K562 (cell line): ENCODE measurements around the gene REEP3. TPM values are rescaled to one million over a fixed set of nuclear protein-coding genes. Genes with fewer than 3 reads are reported as not detected.

Experiments used
- ATAC-seq: fragments of 200-7000 bp; cut with Tn5 transposase; 3 replicates; pipeline ENCODE4 v1.9.1; 2020; ENCODE audit warnings: moderate library complexity
- BruUV-seq: library from RNA; stranded (reverse); fragments of 400-500 nt; replicated peaks from 2 replicates; lab custom pipeline; 2021; lab: Mats Ljungman, UMichigan
- CTCF ChIA-PET: fragments of 300-600 bp; formaldehyde crosslinking; extraction: SDS; loops from one replicate; lab custom pipeline; 2021; ENCODE audit warnings: low intra/inter-chr PET ratio; lab: Yijun Ruan, JAX
- POLR2A ChIA-PET: fragments of 300-600, 350-650 bp; sonication (Branson Sonifier 250); formaldehyde crosslinking; extraction: SDS; loops from one replicate; lab custom pipeline; 2021; ENCODE audit warnings: antibody characterized with exemption, inconsistent platforms; lab: Yijun Ruan, JAX
- DNase-seq, 4 experiments: peaks; one replicate each; pipeline versions ENCODE4 v3.0.0 to v3.0.0-alpha.2; 2011 to 2018; ENCODE audit warnings: low spot score in 3 of 4, mixed read lengths in 3 of 4; ENCODE audit errors: extremely low read depth in 1 of 4
- FAIRE-seq: peaks from 2 replicates; lab custom pipeline; 2011; peaks lifted over from hg19 to GRCh38; lab: Jason Lieb, UNC
- H2AFZ ChIP-seq: 2 replicates; pipeline ENCODE4 v1.6.0; 2011; ENCODE audit warnings: low read depth, low read length, control low read depth, inconsistent platforms
- H3K27ac ChIP-seq: fragments of 200-600 bp; 3 replicates; pipeline ENCODE4 v1.8.0; 2011; ENCODE audit warnings: low read depth, mild to moderate bottlenecking, control low read depth, inconsistent platforms, low read length, moderate library complexity, mixed read lengths; ENCODE audit errors: extremely low read depth
- H3K27me3 ChIP-seq, 2 experiments: fragments of 300-600 bp in 1 of 2; 2 replicates in 1 of 2; 3 replicates in 1 of 2; pipeline versions ENCODE4 v1.6.0 to v1.8.0; 2011; ENCODE audit warnings: inconsistent platforms in 2 of 2, low read length in 2 of 2, mild to moderate bottlenecking in 1 of 2, mixed read lengths in 1 of 2, moderate library complexity in 1 of 2; ENCODE audit not compliant: control insufficient read depth in 2 of 2, insufficient read depth in 2 of 2
- H3K36me3 ChIP-seq: fragments of 300-600 bp; 3 replicates; pipeline ENCODE4 v1.8.0; 2011; ENCODE audit warnings: mild to moderate bottlenecking, low read length, inconsistent platforms; ENCODE audit not compliant: control insufficient read depth, insufficient read depth
- H3K4me1 ChIP-seq, 2 experiments: fragments of 200-600 bp in 1 of 2; replicated peaks in 1 of 2; 2 replicates in 1 of 2; 3 replicates in 1 of 2; pipeline versions ENCODE4 v1.5.1 to v1.8.0; 2011; ENCODE audit warnings: inconsistent platforms in 2 of 2, low read length in 2 of 2, mild to moderate bottlenecking in 1 of 2, mixed read lengths in 1 of 2, moderate library complexity in 1 of 2; ENCODE audit not compliant: control insufficient read depth in 2 of 2, insufficient read depth in 2 of 2
- H3K4me2 ChIP-seq: 2 replicates; pipeline ENCODE4 v1.6.1; 2011; ENCODE audit warnings: low read length, control low read depth, inconsistent platforms, mixed read lengths; ENCODE audit not compliant: insufficient read depth
- H3K4me3 ChIP-seq: fragments of 200-600 bp; sonication (generic), shearing (Covaris generic); 2 replicates; pipeline ENCODE4 v1.5.1; 2016; ENCODE audit warnings: control low read depth, inconsistent platforms
- H3K79me2 ChIP-seq: fragments of 200-600 bp; 3 replicates; pipeline ENCODE4 v1.8.0; 2011; ENCODE audit warnings: low read length, inconsistent platforms; ENCODE audit not compliant: control insufficient read depth, insufficient read depth
- H3K9ac ChIP-seq, 2 experiments: 2 replicates each; pipeline versions ENCODE4 v1.6.0 to v1.6.1; 2011; ENCODE audit warnings: low read depth in 2 of 2, low read length in 2 of 2, control low read depth in 1 of 2, inconsistent platforms in 1 of 2, mild to moderate bottlenecking in 1 of 2, mixed read lengths in 1 of 2; ENCODE audit not compliant: insufficient read depth in 1 of 2
- H3K9me1 ChIP-seq: one replicate; pipeline ENCODE4 v1.6.0; 2011; ENCODE audit warnings: inconsistent platforms, mild to moderate bottlenecking, low read length, moderate library complexity; ENCODE audit not compliant: control insufficient read depth, insufficient read depth
- H3K9me3 ChIP-seq: replicated peaks from 2 replicates; pipeline ENCODE4 v1.5.1; 2011; ENCODE audit warnings: low read depth, low read length, inconsistent platforms; ENCODE audit not compliant: control insufficient read depth, insufficient read depth
- H4K20me1 ChIP-seq: replicated peaks from 2 replicates; pipeline ENCODE4 v1.6.1; 2011; ENCODE audit warnings: low read length, inconsistent platforms, mixed read lengths; ENCODE audit not compliant: control insufficient read depth, insufficient read depth
- HDAC2 ChIP-seq: fragments of 450-650 bp; IDR thresholded peaks from 2 replicates; pipeline ENCODE4 v1.6.1; 2016; ENCODE audit warnings: mild to moderate bottlenecking
- MITF ChIP-seq: IDR thresholded peaks from 2 replicates; pipeline ENCODE4 v1.6.1; 2014; ENCODE audit warnings: antibody characterized with exemption
- SIX5 ChIP-seq, 2 experiments: IDR thresholded peaks; 2 replicates each; pipeline ENCODE4 v1.6.1; 2011; ENCODE audit warnings: low read length in 2 of 2, borderline replicate concordance in 1 of 2, low read depth in 1 of 2, mild to moderate bottlenecking in 1 of 2, moderate library complexity in 1 of 2; ENCODE audit not compliant: insufficient read depth in 1 of 2
- SRSF9 ChIP-seq: fragments of 200-400 bp; formaldehyde crosslinking; IDR thresholded peaks from 2 replicates; pipeline ENCODE4 v1.6.1; 2017; ENCODE audit warnings: low read depth, low read length, borderline replicate concordance
- TCF3 ChIP-seq: sonication (generic); formaldehyde crosslinking; IDR thresholded peaks from 2 replicates; pipeline ENCODE4 v1.4.0; 2020; ENCODE audit warnings: mild to moderate bottlenecking, missing genetic modification reagents
- ZNF140 ChIP-seq: fragments of 250-450 bp; sonication (Bioruptor Pico); IDR thresholded peaks from 2 replicates; pipeline ENCODE4 v1.8.0; 2021; ENCODE audit warnings: moderate library complexity, mild to moderate bottlenecking, inconsistent platforms
- ZSCAN29 ChIP-seq: fragments of 450-650 bp; IDR thresholded peaks from 2 replicates; pipeline ENCODE4 v1.6.1; 2017
- WGBS: fragments of 100-300 bp; shearing (Covaris generic); methylation state at CpG from one replicate; pipeline ENCODE4 v1.1.6; 2016; ENCODE audit warnings: low coverage, mixed read lengths; ENCODE audit not compliant: insufficient coverage; ENCODE audit errors: missing lambda C conversion rate; 5-methylcytosine and 5-hydroxymethylcytosine counted together
- in situ Hi-C: fragments of 300-500 bp; cut with MboI; formaldehyde crosslinking; loops from 4 replicates; pipeline ENCODE4 v1.15.0; 2018; ENCODE audit warnings: inconsistent platforms, mixed read lengths
- intact Hi-C: fragments of 100-400 bp; cut with micrococcal nuclease; formaldehyde crosslinking; loops from 2 replicates; pipeline ENCODE4 v1.14.2; 2022
- polyA plus RNA-seq, 8 experiments: library from polyadenylated mRNA; depleted of rRNA in 4 of 8; stranded (reverse) in 5 of 8; unstranded in 3 of 8; fragments of >200 nt; fragmentation: Nextera tagmentation in 2 of 8; fragmentation: Illumina TruSeq in 1 of 8; extraction: Ambion mirVana in 2 of 8; extraction: Trizol in 1 of 8; gene quantifications; 2 replicates each; pipeline versions ENCODE4 v1.2.1 to v1.2.3, GENCODE V29; 2011 to 2014; ENCODE audit warnings: inconsistent platforms in 1 of 8, missing spikeins in 1 of 8
- total RNA-seq, 7 experiments: library from RNA; depleted of rRNA in 6 of 7; stranded (reverse); fragments of >200 nt in 6 of 7; fragmentation: Illumina TruSeq in 2 of 7; extraction: Trizol in 2 of 7; gene quantifications; 2 replicates each; pipeline versions ENCODE4 v1.2.1 to v1.2.3, GENCODE V29; 2011 to 2021; ENCODE audit warnings: low replicate concordance in 1 of 7
- TF ChIP-seq, protein P1 (sequence below): fragments of 250-450 bp; sonication (Bioruptor Pico); IDR thresholded peaks from 2 replicates; pipeline ENCODE4 v1.8.0; 2021; ENCODE audit warnings: borderline replicate concordance, mild to moderate bottlenecking, moderate library complexity; ENCODE audit not compliant: poor library complexity, severe bottlenecking
- TF ChIP-seq, protein P2 (sequence below): sonication (generic); formaldehyde crosslinking; IDR thresholded peaks from 2 replicates; pipeline ENCODE4 v1.8.1; 2022; ENCODE audit warnings: missing genetic modification reagents

The REEP3 gene
- total and polyA plus RNA-seq, 9 of the 15 experiments (the other 6 are each of a cell fraction or from before 2014, with no cell fraction given), result 3.4 to 13.4 (median 9.2) TPM

DNA sequence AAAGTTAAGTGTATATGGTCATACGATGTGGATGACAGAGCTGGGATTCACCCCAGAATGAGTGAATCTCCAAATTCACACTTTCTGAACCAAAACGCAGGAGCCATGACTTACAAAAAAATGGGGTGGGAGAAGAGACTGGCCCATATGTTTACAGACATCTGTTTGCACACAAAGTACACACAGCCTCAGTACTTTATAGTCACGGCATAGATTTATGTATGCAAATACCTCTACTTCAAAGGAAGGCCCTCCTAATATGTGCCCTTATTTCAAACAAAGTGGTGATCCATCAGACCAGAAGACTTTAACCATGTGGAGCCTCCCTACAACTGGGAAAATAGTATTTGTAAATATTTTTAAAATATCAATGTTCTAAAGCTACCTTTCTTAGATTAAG is 33.2 kb upstream of the REEP3 start:
- no peak overlapping the region for H3K4me3 ChIP-seq
- BruUV-seq, result no TSS peak
- no peak overlapping the region for H3K4me2 ChIP-seq
- no peaks in the 10 kb centered on the region for H3K36me3 ChIP-seq
- FAIRE-seq (no peak), DNase-seq (no peak), ATAC-seq (no peak; the same call in 2 of the 3 replicates)
- no peak overlapping the region for H3K27ac ChIP-seq
- no peak overlapping the region for H2AFZ ChIP-seq
- H3K9ac ChIP-seq, result no peak overlapping the region
- ChIA-PET CTCF (no interaction called here), POLR2A (no interaction called here)
- peaks cover 5% of the 10 kb centered on the region; the same call in 1 of the 2 replicates for H3K9me3 ChIP-seq
- 62% methylated on average over 3 of the region's 3 CpGs for whole genome bisulfite sequencing
- H4K20me1 ChIP-seq, result 0 out of 2 replicates have a peak, but pooled peaks cover 2% of the 10 kb centered on the region
- no peak for TF ChIP-seq ZNF140 (CRISPR knock-in tag)
- TF ChIP-seq, protein P1, sequence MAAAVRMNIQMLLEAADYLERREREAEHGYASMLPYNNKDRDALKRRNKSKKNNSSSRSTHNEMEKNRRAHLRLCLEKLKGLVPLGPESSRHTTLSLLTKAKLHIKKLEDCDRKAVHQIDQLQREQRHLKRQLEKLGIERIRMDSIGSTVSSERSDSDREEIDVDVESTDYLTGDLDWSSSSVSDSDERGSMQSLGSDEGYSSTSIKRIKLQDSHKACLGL, result no peak
- no peaks in the 10 kb centered on the region for H3K27me3 ChIP-seq
- peaks cover 0 to 6% of the 10 kb centered on the region in 2 experiments; a peak in 2 of 5 replicates for H3K4me1 ChIP-seq
- in situ Hi-C loops (no loop called here), intact Hi-C loops (no loop called here)
- no peaks in the 10 kb centered on the region for H3K9me1 ChIP-seq
- H3K79me2 ChIP-seq, result peaks cover 21% of the 10 kb centered on the region

DNA sequence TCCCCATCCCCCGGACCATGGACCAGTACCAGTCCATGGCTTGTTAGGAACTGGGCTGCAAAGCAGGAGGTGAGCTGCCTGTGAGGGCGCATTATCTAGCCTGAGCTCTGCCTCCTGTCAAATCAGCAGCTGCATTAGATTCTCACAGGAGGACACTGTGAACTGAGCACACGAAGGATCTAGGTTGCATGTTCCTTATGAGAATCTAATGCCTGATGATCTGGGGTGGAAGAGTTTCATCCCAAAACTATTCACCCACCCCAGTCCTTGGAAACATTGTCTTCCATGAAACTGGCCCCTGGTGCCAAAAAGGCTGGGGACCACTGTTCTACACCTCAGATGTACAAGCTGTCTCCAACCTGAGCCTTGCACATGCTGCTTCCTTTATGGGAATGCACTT is 31.4 kb upstream of the REEP3 start:
- Histone ChIP-seq H3K27ac (no peak overlapping the region), H3K4me3 (no peak overlapping the region), H3K4me2 (no peak overlapping the region), H3K4me1 (peaks cover 0 to 6% of the 10 kb centered on the region in 2 experiments; a peak in 2 of 5 replicates), H2AFZ (no peak overlapping the region), H3K79me2 (peaks cover 27% of the 10 kb centered on the region), H3K9ac (no peak overlapping the region), H4K20me1 (0 out of 2 replicates have a peak, but pooled peaks cover 2% of the 10 kb centered on the region), H3K36me3 (no peaks in the 10 kb centered on the region), H3K9me1 (no peaks in the 10 kb centered on the region), H3K9me3 (peaks cover 5% of the 10 kb centered on the region; the same call in 1 of the 2 replicates), H3K27me3 (no peaks in the 10 kb centered on the region)
- intact Hi-C loops (no loop called here), in situ Hi-C loops (no loop called here)
- FAIRE-seq, result no peak
- TF ChIP-seq, protein P2, sequence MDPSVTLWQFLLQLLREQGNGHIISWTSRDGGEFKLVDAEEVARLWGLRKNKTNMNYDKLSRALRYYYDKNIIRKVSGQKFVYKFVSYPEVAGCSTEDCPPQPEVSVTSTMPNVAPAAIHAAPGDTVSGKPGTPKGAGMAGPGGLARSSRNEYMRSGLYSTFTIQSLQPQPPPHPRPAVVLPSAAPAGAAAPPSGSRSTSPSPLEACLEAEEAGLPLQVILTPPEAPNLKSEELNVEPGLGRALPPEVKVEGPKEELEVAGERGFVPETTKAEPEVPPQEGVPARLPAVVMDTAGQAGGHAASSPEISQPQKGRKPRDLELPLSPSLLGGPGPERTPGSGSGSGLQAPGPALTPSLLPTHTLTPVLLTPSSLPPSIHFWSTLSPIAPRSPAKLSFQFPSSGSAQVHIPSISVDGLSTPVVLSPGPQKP (CRISPR knock-in tag), result no peak
- TF ChIP-seq HDAC2 (no peak), ZSCAN29 (no peak), SIX5 (IDR thresholded peaks at IDR 0.05; ENCODE audit: borderline replicate concordance in 1 of 2, insufficient read depth in 1 of 2, low read depth in 1 of 2, low read length in 2 of 2) (no peak), TCF3 (CRISPR knock-in tag) (no peak), MITF (no peak), SRSF9 (no peak)
- DNase-seq, result no peak
- WGBS, result 81% methylated on average over 3 of the region's 3 CpGs
- CTCF ChIA-PET, result no interaction called here
- no TSS peak for BruUV-seq
- POLR2A ChIA-PET, result interaction anchor here (0.6 to 1.3 kb wide), 4 partner anchors 8 to 106 kb away, joined by 3 to 4 read pairs (median 3); no protein-coding TSS in a partner anchor
- ATAC-seq, result no peak; the same call in 2 of the 3 replicates
